Inflammatory macrophage treated with lipopolysaccharide for 1 hour (primary cell): ENCODE data around the gene DLGAP1.
"Not testable (repeated sequence)": the region's sequence is repeated elsewhere in the genome, so short reads cannot be mapped to it uniquely, and the experiment has no call there.

Source experiments
- DNase-seq, 2 donors: peaks; one replicate each; pipeline ENCODE4 v3.0.0-alpha.2; 2020 to 2022

DLGAP1 gene

DNA sequence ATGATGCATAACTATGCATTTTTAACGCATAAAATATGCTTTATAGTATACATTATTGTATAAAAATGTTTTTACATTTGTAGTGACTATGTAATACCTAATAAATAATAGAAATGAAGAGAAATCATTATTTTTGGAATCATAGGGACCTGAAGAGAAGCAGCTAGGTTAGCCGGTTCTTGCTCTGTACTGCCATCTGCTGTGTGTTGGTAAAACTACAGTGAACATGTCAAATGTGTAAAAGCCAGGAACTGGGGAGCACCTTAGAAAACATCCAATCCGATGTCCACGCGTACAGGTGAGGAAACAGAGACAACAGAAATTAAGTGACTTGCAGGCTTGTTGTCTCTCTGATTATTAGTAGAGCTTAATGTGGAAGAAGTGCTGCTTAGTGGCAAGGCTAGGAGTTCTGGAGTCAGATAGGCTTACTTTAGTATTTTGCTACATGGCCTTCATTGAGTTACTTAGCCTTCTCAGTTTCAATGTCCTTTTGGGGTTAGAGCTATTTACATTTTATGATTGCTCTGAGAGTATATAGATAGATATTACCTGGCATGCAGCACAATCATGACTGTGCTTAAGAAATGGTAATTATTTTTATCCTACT lies 386.5 kb downstream of the DLGAP1 start:
- peak; percentile 33 to 68 for DNase-seq

GRCh38 chr18:4063545-4063944 lies 391.6 kb downstream of the DLGAP1 start:
- no peak for DNase-seq

DNA sequence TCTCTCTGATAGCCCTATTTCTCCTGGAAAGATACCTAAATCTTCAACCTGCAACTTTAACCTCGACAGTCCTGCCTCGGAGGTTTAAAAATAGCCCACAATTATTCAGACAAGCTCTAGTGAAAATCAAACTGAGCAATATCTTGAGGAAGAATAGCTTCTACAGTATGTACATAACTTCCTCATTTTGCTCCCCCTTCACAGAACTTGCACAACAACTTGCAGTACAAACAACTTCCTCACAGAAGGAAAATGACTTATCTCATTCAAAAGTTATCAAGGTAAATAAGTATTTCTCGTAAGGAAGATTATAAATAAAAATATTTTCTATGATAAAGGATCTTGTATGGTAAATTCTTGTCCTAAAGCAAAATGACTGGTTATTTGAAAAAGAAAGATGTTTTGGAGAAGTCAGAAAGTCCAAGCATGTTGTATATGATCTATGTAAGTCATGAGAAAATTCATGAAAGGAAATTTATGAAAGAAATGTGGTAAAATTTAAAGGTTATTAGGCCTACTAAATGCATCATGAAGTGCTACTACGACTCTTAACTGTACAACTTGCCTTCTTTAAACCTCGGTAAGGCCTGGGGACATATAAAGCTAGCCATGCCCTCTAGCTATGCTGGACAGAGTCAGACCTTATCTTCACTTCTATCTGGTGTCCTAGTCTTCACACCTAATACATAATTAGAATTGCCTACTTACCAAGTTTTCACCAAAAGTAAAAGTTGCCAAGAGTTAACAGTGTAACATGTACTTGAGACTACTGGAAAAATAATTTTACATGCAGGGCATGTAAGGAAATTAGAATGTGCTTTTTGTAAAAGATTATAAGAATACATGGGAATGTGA lies 394.5 kb downstream of the DLGAP1 start:
- DNase-seq = peak; percentile 52 to 71

DNA sequence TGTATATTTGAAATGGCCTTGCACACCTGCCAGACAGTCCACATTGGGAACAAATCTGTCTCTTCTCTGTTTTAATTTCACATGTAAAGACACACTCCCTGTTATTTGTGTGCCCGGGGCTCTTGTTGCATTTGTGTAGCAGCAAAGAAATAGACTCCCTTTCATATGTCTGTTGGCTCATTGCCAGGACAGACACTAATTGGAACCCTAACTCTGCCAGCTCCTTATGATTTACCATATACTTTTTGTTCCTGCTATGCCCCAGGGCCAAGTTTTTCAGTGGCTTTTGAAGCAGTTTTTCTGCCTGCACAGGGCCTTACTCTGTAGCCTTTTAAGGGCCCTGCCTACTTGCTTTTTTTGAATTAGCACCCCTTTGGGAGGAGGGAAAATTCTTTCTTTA lies 396.9 kb downstream of the DLGAP1 start:
- no peak for DNase-seq

DNA sequence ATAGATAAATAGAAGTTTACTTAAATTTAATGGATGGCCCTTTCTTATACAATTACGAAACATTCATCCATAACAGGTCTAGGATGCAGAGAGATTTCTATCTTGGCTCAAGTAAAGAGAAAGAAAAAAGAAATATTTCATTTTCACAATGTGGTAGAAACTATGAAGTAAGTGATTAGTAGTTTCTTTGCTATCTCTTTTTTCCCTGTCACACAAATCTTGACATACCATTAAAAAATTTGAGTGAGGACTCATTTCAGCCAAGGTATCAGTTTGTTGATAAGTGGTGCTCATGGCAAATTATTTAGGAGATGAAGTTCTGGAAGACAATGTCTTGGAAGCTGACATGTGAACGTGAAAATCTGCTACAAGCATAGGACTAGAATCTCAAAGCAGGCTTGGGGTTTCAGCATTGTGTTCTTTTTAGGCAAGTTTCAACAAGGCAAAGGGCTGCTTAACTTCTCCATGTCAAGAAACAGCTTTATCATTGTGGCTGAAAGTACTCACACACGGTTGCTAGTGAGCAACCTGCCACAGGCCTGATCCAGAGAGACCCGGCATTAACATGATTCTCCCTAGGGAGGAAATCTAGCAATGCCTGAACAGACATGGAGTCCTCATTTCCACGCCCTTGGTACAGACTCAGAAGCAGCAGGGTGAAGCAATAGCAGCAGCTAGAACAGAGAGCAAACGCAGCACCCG lies 414.6 kb downstream of the DLGAP1 start:
- no peak for DNase-seq

- no peak for DNase-seq
Observed at GRCh38 chr18:4035521-4035920, 419.6 kb downstream of the DLGAP1 start.

DNA sequence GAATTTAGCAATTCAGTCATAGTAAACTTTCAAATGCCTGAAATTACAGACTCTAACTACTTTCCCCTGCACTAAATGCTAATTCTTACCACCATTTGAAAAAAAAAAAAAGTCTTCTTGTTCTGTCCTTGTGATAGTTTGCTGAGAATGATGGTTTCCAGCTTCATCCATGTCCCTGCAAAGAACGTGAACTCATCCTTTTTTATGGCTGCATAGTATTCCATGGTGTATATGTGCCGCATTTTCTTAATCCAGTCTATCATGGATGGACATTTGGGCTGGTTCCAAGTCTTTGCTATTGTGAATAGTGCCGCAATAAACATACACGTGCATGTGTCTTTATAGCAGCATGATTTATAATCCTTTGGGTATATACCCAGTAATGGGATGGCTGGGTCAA lies 420.3 kb downstream of the DLGAP1 start:
- DNase-seq = not testable (repeated sequence)

GRCh38 chr18:4026542-4026941 lies 428.6 kb downstream of the DLGAP1 start:
- no peak for DNase-seq

GRCh38 chr18:4024702-4025101 lies 430.4 kb downstream of the DLGAP1 start:
- no peak for DNase-seq

DNA sequence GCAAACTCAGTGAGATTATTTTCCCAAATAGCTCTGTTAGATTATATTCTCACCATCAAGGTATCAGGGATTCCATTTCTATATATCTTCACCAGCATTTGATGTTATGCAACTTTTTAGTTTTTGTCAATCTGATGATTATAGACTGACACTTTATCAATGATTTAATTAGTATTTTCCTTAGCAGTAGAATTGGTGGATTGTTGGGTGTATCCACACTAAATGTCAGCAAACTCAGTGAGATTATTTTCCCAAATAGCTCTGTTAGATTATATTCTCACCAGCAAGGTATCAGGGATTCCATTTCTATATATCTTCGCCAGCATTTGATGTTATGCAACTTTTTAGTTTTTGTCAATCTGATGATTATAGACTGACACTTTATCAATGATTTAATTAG lies 432.4 kb downstream of the DLGAP1 start:
- DNase-seq = not testable (repeated sequence)

DNA sequence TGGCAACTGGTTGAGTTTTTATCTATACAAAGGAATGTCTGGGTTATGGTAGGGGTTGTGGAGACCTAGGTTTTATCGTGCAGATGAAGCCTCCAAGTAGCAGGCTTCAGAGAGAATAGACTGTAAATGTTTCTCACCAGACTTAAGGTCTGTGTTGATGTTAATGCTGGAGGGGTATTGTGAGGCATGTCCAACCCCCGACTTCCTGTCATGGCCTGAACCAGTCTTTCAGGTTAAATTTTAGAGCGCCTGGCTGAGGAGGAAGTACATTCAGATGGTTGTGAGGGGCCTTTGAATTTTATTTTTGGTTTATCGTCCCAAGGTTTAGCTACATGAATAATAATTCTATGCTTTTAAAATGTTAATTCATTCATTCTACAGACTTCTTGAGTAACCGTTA lies 435.1 kb downstream of the DLGAP1 start:
- DNase-seq = no peak

DNA sequence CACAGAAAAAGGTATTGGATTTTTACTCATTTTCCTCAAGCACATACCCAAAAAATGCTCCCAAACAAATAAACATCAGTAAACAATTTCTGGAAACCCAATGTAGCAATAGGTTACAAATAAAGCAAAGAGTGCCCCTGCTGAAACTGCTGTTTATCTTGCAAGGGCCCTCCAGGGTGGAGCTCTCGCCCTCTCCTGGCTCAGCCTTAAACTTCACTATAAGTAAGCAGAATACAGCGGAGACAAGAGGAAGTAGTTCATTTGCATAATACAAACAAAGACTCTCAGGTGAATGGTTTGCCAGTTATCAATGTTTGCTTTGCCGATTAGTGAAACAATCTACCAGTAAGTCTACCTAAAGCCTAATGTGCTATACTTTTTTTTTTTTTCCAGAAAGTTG lies 437.6 kb downstream of the DLGAP1 start:
- DNase-seq = peak; percentile 3 to 7

DNA sequence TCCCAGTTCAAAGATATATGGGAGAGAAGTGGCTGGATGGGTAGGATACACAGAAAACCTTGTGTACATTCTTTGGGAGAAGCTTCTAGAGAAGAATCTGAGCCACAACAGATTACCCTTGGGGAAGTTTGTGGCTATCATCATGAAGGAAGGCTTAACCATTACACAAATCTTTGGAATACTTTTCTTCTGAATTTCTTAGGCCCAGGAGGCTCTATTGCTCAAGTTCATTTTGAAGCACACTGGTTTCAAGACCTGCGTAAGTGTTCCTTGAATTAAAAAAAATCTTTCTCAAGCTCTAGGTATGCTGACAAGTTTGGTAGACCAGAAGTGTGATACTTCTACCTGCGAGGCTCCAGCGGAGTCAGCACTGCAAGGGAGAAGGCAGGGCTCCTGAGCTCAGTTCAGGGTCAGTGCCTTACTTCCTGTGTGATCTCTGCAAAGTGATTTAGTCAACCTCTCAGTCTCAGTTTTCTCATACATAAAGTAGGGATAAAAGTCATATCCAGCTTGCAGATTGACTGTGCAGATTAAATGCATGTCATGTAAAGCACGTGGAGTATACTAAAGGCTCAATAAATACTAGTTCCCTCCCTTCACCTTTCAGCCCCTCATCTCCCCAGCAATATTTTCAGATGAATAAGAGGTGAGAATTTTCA lies 438.6 kb downstream of the DLGAP1 start:
- DNase-seq = no peak

- DNase-seq = no peak
Observed at GRCh38 chr18:4007846-4008245, 447.3 kb downstream of the DLGAP1 start.

- DNase-seq = no peak
Observed at GRCh38 chr18:4004183-4004829, 450.8 kb downstream of the DLGAP1 start.

DNA sequence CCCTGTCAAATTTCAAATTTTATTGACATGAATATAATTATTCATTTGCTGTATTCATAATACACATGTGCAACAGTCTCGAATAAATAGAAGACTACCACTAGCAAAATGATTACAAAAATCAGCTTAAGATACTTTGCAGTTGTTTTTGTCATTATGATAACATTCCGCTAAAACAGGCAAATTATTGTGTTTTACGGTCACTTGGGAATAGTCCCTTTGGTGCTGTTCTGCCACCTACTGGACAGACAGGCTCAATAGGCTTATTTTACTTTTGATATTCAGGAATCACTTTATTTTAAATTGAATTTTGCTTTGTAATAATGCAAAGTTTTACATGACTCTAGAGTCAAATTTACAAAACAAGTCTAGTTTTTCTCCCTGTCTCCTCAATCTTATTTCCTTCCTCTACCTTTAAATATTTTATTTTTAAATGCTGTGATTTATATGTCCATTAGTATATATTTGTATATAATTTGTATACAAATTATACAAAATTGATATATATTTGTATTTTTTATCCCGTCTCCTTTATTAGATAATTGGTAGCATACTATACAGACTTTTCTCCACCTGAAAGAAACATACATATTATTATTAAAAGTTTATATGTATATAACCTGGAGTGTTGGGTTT lies 456.3 kb downstream of the DLGAP1 start:
- DNase-seq = peak; percentile 11 to 67

DNA sequence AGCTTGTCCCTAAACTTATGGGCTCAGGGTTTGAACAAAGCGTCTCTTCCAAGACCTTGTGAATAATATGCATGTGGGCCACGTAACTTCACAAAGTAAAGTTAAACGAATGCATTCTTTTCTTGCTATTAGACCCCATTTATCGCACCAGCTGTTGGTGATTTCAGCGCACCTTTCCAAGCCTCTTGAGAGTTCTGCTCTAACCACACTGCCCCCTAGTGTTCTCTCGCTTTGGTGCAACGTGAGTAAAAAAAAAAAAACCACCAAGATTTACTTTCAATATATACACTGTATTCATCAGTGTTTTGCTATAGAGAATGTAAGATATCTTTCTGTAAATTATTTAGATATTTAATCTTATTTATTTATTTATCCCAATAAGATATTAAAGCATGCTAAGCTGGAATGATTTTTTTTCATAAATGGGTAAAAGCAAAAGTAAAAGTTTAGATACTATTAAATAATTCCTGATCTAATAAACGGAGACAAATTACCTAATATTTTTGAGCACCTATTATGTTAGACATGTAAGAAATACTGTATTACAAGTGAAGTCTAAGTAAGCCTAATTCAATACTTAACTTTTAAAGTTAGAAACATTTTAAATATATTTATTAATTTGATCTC lies 459.5 kb downstream of the DLGAP1 start:
- peak; percentile 31 to 87 for DNase-seq

GRCh38 chr18:3993941-3994687 lies 461.0 kb downstream of the DLGAP1 start:
- DNase-seq = no peak

DNA sequence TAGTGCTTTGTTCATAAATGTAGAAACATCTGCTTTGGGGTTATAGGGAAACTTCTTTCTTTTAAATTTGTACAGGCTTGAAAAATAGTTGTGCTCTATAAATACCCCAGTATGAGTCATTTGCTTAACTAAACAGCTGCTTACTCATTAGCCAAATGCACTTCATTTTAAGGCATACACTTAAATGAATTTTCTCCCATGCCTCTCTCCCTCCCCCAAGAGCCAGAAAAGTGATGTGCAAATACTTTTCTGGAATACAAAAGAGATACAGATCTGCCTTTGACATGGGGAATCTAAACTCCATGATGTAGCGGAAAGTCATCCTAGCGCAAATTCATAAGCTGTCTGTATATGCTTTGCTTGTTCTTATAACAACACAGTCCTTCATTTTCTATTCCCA lies 469.4 kb downstream of the DLGAP1 start:
- DNase-seq = no peak

DNA sequence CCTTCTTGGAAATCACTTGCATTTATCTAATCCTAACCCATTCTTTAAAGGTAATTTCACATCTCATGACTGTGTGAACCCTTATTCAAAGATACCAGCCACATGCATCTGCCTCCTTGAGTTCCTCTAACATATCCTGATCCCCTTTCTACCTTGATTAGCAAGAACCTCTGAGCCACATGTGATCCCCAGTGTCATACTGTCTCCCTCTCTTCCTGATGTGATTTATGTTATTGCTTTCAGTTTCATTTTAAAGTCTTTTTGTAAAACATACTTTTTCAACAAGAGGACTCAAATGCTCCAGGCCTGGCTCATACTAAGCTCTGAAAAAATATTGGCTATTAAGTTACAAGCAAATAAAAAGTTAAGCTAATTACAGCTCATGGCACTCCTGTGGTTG lies 470.1 kb downstream of the DLGAP1 start:
- DNase-seq = no peak

- DNase-seq = no peak
Observed at GRCh38 chr18:3984163-3984757, 470.8 kb downstream of the DLGAP1 start.
